Central memory CD8-positive, alpha-beta T cell (primary cell): ENCODE data around the gene CACNB2.
"Not testable (repeated sequence)": the region's sequence is repeated elsewhere in the genome, so short reads cannot be mapped to it uniquely, and the experiment has no call there.

ENCODE experiments used
- ATAC-seq: fragments of 150-1000 bp; cut with Tn5 transposase; replicated peaks from 2 replicates; pipeline ENCODE4 v1.10.0; 2022; ENCODE audit warnings: mild to moderate bottlenecking, moderate FRiP score, moderate number of reproducible peaks; ENCODE audit not compliant: poor library complexity, severe bottlenecking; ENCODE audit errors: extremely low read depth
- DNase-seq, 2 donors: peaks; one replicate each; pipeline ENCODE4 v3.0.0; 2021; ENCODE audit warnings: low spot score in 2 of 2
- H3K27ac Mint-ChIP-seq: one replicate; pipeline ENCODE4 v1.8.0; 2022; ENCODE audit warnings: low read depth, mild to moderate bottlenecking, moderate library complexity, mixed read lengths
- H3K27me3 Mint-ChIP-seq: one replicate; pipeline ENCODE4 v1.8.0; 2022; ENCODE audit warnings: mixed read lengths
- H3K36me3 Mint-ChIP-seq: one replicate; pipeline ENCODE4 v1.8.0; 2022; ENCODE audit warnings: mild to moderate bottlenecking, moderate library complexity, mixed read lengths; ENCODE audit not compliant: insufficient read depth
- H3K4me1 Mint-ChIP-seq: one replicate; pipeline ENCODE4 v1.8.0; 2022; ENCODE audit warnings: mixed read lengths
- H3K4me3 Mint-ChIP-seq: one replicate; pipeline ENCODE4 v1.8.0; 2022; ENCODE audit warnings: mild to moderate bottlenecking, moderate library complexity, mixed read lengths
- H3K9me3 Mint-ChIP-seq: one replicate; pipeline ENCODE4 v1.8.0; 2022; ENCODE audit warnings: mixed read lengths

The CACNB2 gene

GRCh38 chr10:18563003-18563726 is 422.9 kb downstream of the CACNB2 start:
- no peaks in the 10 kb centered on the region for H3K4me1 Mint-ChIP-seq
- H3K4me3 Mint-ChIP-seq, result no peak overlapping the region
- ATAC-seq (no peak), DNase-seq (no peak)
- no peak overlapping the region for H3K27ac Mint-ChIP-seq
- no peaks in the 10 kb centered on the region for H3K27me3 Mint-ChIP-seq
- no peaks in the 10 kb centered on the region for H3K9me3 Mint-ChIP-seq
- H3K36me3 Mint-ChIP-seq, result no peaks in the 10 kb centered on the region

GRCh38 chr10:18565006-18565405 is 424.8 kb downstream of the CACNB2 start:
- no peaks in the 10 kb centered on the region for H3K27me3 Mint-ChIP-seq
- H3K36me3 Mint-ChIP-seq, result no peaks in the 10 kb centered on the region
- H3K27ac Mint-ChIP-seq, result no peak overlapping the region

GRCh38 chr10:18566177-18566576 is 426.0 kb downstream of the CACNB2 start:
- Mint-ChIP-seq H3K4me1 (no peaks in the 10 kb centered on the region), H3K9me3 (no peaks in the 10 kb centered on the region), H3K4me3 (no peak overlapping the region), H3K36me3 (no peaks in the 10 kb centered on the region), H3K27me3 (no peaks in the 10 kb centered on the region), H3K27ac (no peak overlapping the region)
- DNase-seq, result no peak
- no peak for ATAC-seq

More at GRCh38 chr10:18565006-18565405, 424.8 kb downstream of the CACNB2 start:
- H3K9me3 Mint-ChIP-seq, result no peaks in the 10 kb centered on the region
- no peaks in the 10 kb centered on the region for H3K4me1 Mint-ChIP-seq
- H3K4me3 Mint-ChIP-seq, result no peak overlapping the region
- ATAC-seq (no peak), DNase-seq (no peak)

- ATAC-seq (no peak), DNase-seq (no peak)
- Mint-ChIP-seq H3K4me3 (no peak overlapping the region), H3K36me3 (no peaks in the 10 kb centered on the region), H3K4me1 (no peaks in the 10 kb centered on the region), H3K9me3 (no peaks in the 10 kb centered on the region), H3K27me3 (no peaks in the 10 kb centered on the region), H3K27ac (no peak overlapping the region)
These were observed 427.2 kb downstream of the CACNB2 start for GRCh38 chr10:18567343-18567856.

GRCh38 chr10:18570386-18570785 is 430.2 kb downstream of the CACNB2 start:
- not testable (repeated sequence) for ATAC-seq, H3K27ac Mint-ChIP-seq, DNase-seq, H3K4me3 Mint-ChIP-seq, H3K4me1 Mint-ChIP-seq, H3K36me3 Mint-ChIP-seq, H3K9me3 Mint-ChIP-seq, H3K27me3 Mint-ChIP-seq

GRCh38 chr10:18571076-18571475 is 430.9 kb downstream of the CACNB2 start:
- no peak for DNase-seq
- no peak for ATAC-seq
- H3K27ac Mint-ChIP-seq, result no peak overlapping the region
- no peaks in the 10 kb centered on the region for H3K9me3 Mint-ChIP-seq
- no peaks in the 10 kb centered on the region for H3K27me3 Mint-ChIP-seq
- H3K4me1 Mint-ChIP-seq, result no peaks in the 10 kb centered on the region
- no peaks in the 10 kb centered on the region for H3K36me3 Mint-ChIP-seq
- no peak overlapping the region for H3K4me3 Mint-ChIP-seq

GRCh38 chr10:18571780-18572179 is 431.6 kb downstream of the CACNB2 start:
- ATAC-seq, result no peak
- H3K27me3 Mint-ChIP-seq, result no peaks in the 10 kb centered on the region
- no peaks in the 10 kb centered on the region for H3K4me1 Mint-ChIP-seq
- no peak for DNase-seq
- no peaks in the 10 kb centered on the region for H3K36me3 Mint-ChIP-seq
- H3K9me3 Mint-ChIP-seq, result no peaks in the 10 kb centered on the region
- no peak overlapping the region for H3K4me3 Mint-ChIP-seq
- no peak overlapping the region for H3K27ac Mint-ChIP-seq

GRCh38 chr10:18572959-18573561 is 432.8 kb downstream of the CACNB2 start:
- Mint-ChIP-seq H3K36me3 (no peaks in the 10 kb centered on the region), H3K27me3 (no peaks in the 10 kb centered on the region), H3K4me1 (no peaks in the 10 kb centered on the region), H3K27ac (no peak overlapping the region), H3K9me3 (no peaks in the 10 kb centered on the region), H3K4me3 (no peak overlapping the region)
- DNase-seq (no peak), ATAC-seq (no peak)

GRCh38 chr10:18576586-18576985 is 436.4 kb downstream of the CACNB2 start:
- no peaks in the 10 kb centered on the region for H3K27me3 Mint-ChIP-seq
- H3K36me3 Mint-ChIP-seq, result peaks cover 6% of the 10 kb centered on the region
- DNase-seq (no peak), ATAC-seq (no peak)
- peaks cover 5% of the 10 kb centered on the region for H3K9me3 Mint-ChIP-seq
- peaks cover under 1% of the 10 kb centered on the region for H3K4me1 Mint-ChIP-seq
- no peak overlapping the region for H3K27ac Mint-ChIP-seq
- no peak overlapping the region for H3K4me3 Mint-ChIP-seq

GRCh38 chr10:18577823-18578685 is 437.8 kb downstream of the CACNB2 start:
- ATAC-seq (no peak), DNase-seq (no peak)
- peaks cover 5% of the 10 kb centered on the region for H3K9me3 Mint-ChIP-seq
- H3K27ac Mint-ChIP-seq, result no peak overlapping the region
- H3K27me3 Mint-ChIP-seq, result no peaks in the 10 kb centered on the region
- peaks cover 12% of the 10 kb centered on the region for H3K4me1 Mint-ChIP-seq
- H3K4me3 Mint-ChIP-seq, result no peak overlapping the region
- H3K36me3 Mint-ChIP-seq, result peaks cover 9% of the 10 kb centered on the region

GRCh38 chr10:18582803-18583202 is 442.6 kb downstream of the CACNB2 start:
- Mint-ChIP-seq H3K27me3 (no peaks in the 10 kb centered on the region), H3K4me3 (no peak overlapping the region), H3K27ac (no peak overlapping the region), H3K9me3 (peaks cover 5% of the 10 kb centered on the region), H3K4me1 (peaks cover 16% of the 10 kb centered on the region), H3K36me3 (peaks cover 12% of the 10 kb centered on the region)
- ATAC-seq (no peak), DNase-seq (no peak)

GRCh38 chr10:18583575-18584270 is 443.5 kb downstream of the CACNB2 start:
- no peak for ATAC-seq

More at GRCh38 chr10:18583575-18584270, 443.5 kb downstream of the CACNB2 start:
- Mint-ChIP-seq H3K27me3 (no peaks in the 10 kb centered on the region), H3K4me3 (no peak overlapping the region), H3K9me3 (peaks cover under 1% of the 10 kb centered on the region), H3K36me3 (peaks cover 12% of the 10 kb centered on the region), H3K4me1 (peaks cover 16% of the 10 kb centered on the region), H3K27ac (no peak overlapping the region)
- DNase-seq, result no peak
